ENCODE data around the gene SPOCK2.
A peak's percentile ranks its signal among the peaks of the same experiment; 100 is the strongest.

SPOCK2 gene

DNA sequence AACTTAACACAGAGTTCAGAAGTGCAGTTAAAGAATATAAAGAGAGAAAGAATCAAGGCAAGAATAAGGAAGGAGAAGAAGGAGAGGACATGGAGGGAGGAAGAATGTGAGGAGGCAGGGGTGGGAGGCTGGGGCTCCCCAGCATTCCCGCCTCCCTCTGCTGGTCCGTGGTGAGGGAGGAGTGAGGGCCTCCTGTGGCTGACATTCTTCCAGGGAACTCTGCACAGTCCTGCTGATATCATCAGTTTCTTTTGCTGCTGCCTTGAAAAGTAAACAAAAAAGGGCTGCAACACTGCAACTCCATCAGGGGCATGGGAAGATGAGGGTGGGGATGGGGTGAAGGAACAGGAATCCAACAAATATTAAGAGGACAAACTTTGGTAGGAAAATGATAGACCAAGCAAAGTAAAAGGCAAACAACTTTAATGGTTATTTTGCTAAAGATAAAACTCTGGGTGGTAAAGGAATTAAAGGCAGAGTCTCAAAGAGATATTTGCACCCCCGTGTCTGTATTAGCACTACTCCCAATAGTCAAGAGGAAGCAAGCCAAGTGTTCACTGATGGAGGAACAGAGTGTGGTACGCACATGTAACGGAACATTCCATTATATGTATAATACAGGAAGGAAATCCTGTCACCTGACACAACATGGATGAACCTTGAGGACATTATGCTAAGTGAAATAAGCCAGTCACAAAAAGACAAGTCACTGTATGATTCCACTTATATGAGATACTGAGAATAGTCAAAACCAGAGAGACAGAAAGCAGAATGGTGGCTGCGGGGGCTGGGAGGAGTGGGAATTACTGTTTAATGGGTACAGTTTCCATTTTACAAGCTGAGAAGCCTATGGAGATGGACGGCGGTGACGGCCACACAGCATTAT lies 8.0 kb upstream of the SPOCK2 start (continued):
- TF ChIP-seq, protein P1, sequence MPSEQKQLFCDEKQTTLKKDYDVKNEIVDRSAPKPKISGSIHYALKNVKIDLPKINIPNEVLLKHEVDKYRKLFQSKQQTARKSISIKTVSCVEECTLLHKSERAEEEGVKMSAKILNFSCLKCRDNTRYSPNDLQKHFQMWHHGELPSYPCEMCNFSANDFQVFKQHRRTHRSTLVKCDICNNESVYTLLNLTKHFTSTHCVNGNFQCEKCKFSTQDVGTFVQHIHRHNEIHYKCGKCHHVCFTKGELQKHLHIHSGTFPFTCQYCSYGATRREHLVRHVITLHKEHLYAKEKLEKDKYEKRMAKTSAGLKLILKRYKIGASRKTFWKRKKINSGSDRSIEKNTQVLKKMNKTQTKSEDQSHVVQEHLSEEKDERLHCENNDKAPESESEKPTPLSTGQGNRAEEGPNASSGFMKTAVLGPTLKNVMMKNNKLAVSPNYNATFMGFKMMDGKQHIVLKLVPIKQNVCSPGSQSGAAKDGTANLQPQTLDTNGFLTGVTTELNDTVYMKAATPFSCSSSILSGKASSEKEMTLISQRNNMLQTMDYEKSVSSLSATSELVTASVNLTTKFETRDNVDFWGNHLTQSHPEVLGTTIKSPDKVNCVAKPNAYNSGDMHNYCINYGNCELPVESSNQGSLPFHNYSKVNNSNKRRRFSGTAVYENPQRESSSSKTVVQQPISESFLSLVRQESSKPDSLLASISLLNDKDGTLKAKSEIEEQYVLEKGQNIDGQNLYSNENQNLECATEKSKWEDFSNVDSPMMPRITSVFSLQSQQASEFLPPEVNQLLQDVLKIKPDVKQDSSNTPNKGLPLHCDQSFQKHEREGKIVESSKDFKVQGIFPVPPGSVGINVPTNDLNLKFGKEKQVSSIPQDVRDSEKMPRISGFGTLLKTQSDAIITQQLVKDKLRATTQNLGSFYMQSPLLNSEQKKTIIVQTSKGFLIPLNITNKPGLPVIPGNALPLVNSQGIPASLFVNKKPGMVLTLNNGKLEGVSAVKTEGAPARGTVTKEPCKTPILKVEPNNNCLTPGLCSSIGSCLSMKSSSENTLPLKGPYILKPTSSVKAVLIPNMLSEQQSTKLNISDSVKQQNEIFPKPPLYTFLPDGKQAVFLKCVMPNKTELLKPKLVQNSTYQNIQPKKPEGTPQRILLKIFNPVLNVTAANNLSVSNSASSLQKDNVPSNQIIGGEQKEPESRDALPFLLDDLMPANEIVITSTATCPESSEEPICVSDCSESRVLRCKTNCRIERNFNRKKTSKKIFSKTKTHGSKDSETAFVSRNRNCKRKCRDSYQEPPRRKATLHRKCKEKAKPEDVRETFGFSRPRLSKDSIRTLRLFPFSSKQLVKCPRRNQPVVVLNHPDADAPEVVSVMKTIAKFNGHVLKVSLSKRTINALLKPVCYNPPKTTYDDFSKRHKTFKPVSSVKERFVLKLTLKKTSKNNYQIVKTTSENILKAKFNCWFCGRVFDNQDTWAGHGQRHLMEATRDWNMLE (tag by site-specific recombination; conservative IDR thresholded peaks at IDR 0.05; ENCODE audit: low read depth): no peak
- TF ChIP-seq, protein P2, sequence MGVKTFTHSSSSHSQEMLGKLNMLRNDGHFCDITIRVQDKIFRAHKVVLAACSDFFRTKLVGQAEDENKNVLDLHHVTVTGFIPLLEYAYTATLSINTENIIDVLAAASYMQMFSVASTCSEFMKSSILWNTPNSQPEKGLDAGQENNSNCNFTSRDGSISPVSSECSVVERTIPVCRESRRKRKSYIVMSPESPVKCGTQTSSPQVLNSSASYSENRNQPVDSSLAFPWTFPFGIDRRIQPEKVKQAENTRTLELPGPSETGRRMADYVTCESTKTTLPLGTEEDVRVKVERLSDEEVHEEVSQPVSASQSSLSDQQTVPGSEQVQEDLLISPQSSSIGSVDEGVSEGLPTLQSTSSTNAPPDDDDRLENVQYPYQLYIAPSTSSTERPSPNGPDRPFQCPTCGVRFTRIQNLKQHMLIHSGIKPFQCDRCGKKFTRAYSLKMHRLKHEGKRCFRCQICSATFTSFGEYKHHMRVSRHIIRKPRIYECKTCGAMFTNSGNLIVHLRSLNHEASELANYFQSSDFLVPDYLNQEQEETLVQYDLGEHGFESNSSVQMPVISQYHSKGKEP (tag by site-specific recombination; IDR thresholded peaks at IDR 0.05): peak; percentile 98
- TF ChIP-seq EGR2 (tag by site-specific recombination; IDR thresholded peaks at IDR 0.05; ENCODE audit: low read depth) (peak; percentile 68; the same call in 1 of the 2 replicates), ZNF585B (tag by site-specific recombination; IDR thresholded peaks at IDR 0.05) (no peak), ZNF155 (tag by site-specific recombination; IDR thresholded peaks at IDR 0.05) (no peak), ZNF660 (tag by site-specific recombination; IDR thresholded peaks at IDR 0.05) (0 out of 2 replicates have a peak, but pooled peaks have one; percentile 37), ZNF514 (tag by site-specific recombination; IDR thresholded peaks at IDR 0.05) (no peak), ZBTB17 (tag by site-specific recombination; IDR thresholded peaks at IDR 0.05) (peak; percentile 82), ZNF24 (tag by site-specific recombination; IDR thresholded peaks at IDR 0.05) (no peak), ZNF394 (tag by site-specific recombination; IDR thresholded peaks at IDR 0.05; ENCODE audit: borderline replicate concordance) (no peak), ZNF266 (tag by site-specific recombination; IDR thresholded peaks at IDR 0.05; ENCODE audit: low read depth) (no peak), IKZF3 (tag by site-specific recombination; IDR thresholded peaks at IDR 0.05) (peak; percentile 77), TRIM28 (IDR thresholded peaks at IDR 0.05; ENCODE audit: borderline replicate concordance, low read length) (peak; percentile 56; the same call in 1 of the 2 replicates), ZNF114 (tag by site-specific recombination; IDR thresholded peaks at IDR 0.05) (no peak)
- TF ChIP-seq, protein P3, sequence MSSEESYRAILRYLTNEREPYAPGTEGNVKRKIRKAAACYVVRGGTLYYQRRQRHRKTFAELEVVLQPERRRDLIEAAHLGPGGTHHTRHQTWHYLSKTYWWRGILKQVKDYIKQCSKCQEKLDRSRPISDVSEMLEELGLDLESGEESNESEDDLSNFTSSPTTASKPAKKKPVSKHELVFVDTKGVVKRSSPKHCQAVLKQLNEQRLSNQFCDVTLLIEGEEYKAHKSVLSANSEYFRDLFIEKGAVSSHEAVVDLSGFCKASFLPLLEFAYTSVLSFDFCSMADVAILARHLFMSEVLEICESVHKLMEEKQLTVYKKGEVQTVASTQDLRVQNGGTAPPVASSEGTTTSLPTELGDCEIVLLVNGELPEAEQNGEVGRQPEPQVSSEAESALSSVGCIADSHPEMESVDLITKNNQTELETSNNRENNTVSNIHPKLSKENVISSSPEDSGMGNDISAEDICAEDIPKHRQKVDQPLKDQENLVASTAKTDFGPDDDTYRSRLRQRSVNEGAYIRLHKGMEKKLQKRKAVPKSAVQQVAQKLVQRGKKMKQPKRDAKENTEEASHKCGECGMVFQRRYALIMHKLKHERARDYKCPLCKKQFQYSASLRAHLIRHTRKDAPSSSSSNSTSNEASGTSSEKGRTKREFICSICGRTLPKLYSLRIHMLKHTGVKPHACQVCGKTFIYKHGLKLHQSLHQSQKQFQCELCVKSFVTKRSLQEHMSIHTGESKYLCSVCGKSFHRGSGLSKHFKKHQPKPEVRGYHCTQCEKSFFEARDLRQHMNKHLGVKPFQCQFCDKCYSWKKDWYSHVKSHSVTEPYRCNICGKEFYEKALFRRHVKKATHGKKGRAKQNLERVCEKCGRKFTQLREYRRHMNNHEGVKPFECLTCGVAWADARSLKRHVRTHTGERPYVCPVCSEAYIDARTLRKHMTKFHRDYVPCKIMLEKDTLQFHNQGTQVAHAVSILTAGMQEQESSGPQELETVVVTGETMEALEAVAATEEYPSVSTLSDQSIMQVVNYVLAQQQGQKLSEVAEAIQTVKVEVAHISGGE (tag by site-specific recombination; conservative IDR thresholded peaks at IDR 0.05; ENCODE audit: low read depth): no peak
- TF ChIP-seq, protein P4, sequence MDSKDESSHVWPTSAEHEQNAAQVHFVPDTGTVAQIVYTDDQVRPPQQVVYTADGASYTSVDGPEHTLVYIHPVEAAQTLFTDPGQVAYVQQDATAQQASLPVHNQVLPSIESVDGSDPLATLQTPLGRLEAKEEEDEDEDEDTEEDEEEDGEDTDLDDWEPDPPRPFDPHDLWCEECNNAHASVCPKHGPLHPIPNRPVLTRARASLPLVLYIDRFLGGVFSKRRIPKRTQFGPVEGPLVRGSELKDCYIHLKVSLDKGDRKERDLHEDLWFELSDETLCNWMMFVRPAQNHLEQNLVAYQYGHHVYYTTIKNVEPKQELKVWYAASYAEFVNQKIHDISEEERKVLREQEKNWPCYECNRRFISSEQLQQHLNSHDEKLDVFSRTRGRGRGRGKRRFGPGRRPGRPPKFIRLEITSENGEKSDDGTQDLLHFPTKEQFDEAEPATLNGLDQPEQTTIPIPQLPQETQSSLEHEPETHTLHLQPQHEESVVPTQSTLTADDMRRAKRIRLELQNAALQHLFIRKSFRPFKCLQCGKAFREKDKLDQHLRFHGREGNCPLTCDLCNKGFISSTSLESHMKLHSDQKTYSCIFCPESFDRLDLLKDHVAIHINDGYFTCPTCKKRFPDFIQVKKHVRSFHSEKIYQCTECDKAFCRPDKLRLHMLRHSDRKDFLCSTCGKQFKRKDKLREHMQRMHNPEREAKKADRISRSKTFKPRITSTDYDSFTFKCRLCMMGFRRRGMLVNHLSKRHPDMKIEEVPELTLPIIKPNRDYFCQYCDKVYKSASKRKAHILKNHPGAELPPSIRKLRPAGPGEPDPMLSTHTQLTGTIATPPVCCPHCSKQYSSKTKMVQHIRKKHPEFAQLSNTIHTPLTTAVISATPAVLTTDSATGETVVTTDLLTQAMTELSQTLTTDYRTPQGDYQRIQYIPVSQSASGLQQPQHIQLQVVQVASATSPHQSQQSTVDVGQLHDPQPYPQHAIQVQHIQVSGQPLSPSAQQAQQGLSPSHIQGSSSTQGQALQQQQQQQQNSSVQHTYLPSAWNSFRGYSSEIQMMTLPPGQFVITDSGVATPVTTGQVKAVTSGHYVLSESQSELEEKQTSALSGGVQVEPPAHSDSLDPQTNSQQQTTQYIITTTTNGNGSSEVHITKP (tag by site-specific recombination; IDR thresholded peaks at IDR 0.05): peak; percentile 100
- TF ChIP-seq, protein P5, sequence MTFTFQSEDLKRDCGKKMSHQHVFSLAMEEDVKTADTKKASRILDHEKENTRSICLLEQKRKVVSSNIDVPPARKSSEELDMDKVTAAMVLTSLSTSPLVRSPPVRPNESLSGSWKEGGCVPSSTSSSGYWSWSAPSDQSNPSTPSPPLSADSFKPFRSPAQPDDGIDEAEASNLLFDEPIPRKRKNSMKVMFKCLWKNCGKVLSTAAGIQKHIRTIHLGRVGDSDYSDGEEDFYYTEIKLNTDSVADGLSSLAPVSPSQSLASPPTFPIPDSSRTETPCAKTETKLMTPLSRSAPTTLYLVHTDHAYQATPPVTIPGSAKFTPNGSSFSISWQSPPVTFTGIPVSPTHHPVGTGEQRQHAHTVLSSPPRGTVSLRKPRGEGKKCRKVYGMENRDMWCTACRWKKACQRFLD (tag by site-specific recombination; IDR thresholded peaks at IDR 0.05): no peak
